Measurements from ENCODE around the gene UPK3BL1.
"Not testable (repeated sequence)": the region's sequence is repeated elsewhere in the genome, so short reads cannot be mapped to it uniquely, and the experiment has no call there.

The UPK3BL1 gene, protein sequence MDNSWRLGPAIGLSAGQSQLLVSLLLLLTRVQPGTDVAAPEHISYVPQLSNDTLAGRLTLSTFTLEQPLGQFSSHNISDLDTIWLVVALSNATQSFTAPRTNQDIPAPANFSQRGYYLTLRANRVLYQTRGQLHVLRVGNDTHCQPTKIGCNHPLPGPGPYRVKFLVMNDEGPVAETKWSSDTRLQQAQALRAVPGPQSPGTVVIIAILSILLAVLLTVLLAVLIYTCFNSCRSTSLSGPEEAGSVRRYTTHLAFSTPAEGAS

DNA sequence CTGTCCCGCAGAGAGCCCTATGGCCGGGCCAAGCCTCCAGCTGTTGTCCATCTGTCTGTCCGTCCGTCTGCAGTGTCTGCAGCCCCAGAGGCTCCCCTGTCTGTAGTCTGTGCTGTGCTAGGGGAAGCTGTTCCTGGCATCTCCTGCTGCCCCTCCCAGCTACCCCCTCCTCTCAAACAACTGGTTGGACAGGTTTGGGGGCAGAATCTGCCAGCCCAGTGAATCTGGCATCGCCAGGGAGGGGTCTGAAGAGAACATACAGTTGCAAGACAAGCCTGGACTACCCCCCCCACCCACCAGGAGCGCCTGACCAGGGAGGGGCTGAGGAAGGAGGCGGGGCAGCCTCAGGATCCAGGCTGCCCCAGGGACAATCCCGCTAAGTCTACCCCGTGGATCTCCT, at the start of gene UPK3BL1:
TSS of gene UPK3BL1 (minus strand) at position 101 of the 400 bp plus-strand sequence. CDS start at position 51, 50 bp downstream.
- not testable (repeated sequence) for DNase-seq (ENCODE audit: low read depth)

DNA sequence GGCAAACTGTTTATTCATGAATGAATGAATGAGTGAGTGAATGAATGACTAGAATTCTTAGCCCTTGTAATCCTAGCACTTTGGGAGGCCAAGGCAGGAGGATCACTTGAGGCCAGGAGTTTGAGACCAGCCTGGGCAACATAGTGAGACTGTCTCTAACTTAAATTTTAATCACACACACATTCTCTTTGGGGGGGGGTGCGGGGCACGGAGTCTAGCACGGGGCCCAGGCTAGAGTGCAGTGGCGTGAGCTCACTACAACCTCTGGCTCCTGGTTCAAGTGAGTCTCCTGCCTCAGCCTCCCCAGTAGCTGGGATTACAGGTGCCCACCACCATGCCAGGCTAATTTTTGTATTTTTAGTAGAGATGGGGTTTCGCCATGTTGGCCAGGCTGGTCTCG, 48.0 kb upstream of the UPK3BL1 start:
- not testable (repeated sequence) for DNase-seq (ENCODE audit: low read depth)

DNA sequence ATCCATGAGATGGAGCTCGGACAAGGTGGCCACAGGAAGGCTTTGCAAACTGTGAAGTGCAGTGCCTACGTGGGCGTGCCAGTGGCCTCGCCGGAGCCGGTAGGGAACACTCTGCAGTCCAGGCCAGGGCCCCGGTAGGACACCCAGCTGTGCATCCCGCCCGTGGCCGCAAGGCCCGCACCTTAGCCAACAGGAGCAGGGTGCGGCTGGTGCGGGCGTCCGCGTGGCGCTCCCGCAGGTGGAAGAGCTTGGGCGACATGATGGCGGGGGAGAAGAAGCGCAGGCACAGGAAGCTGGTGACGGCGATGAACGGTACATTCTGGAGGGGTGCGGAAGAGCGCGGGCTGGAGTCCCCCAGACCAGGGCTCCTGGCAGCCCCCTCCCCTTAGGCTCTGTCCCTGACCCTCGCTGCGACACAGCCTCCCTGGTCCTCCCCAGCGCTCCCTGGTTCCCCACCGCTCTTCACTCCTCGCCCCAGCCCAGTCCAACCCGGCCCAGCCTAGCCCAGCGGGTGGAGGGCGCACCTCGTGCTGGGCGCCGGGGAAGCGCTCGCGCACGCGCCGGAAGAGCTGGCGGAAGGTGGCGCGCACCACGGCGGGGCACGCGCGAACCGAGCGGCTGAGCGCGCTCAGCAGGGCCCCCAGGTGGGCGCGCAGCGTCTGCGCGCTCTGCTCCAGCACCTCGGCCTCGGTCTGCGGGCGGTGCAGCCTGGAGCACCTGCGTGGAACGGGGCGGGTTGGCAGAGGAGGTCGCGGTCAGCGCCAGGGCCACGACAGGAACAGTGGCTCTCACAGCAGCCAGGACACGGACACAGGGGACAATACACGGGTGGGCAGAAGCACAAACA, 47.1 kb upstream of the UPK3BL1 start:
- not testable (repeated sequence) for DNase-seq (ENCODE audit: low read depth)

DNA sequence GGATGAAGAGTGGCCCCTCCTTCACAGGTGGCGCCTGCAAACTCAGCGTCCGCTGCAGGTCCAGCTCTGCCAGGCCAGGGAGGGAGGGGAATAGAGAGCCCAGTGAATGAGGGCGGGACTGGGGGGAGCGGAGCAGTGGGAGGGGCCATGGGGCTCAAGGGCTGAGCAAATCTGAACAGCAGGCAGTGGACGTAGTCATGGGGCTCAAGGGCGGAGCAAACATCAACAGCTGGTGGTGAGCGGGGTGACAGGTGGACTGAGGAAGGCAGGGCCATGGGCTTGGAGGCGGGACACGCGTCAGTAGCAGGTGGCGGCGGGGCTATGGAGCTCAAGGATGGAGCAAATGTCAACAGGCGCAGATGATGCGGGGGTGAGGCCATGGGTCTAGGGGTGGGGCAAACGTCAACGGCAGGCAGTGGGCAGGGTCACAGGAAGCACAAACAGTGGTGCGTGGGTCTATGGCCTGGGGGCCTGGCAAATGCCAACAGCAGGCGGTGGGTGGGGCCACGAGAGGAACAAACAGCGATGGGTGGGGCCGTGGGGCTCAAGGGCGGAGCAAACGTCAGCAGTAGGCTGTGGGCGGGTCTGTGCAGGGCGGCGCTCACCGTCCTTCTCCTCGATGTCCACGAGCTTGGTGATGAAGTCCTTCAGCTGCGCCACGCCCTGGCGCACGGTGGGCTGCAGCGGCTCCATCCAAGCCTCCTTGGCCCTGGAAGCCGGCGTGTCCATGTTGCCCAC, 45.9 kb upstream of the UPK3BL1 start:
- not testable (repeated sequence) for DNase-seq (ENCODE audit: low read depth)

DNA sequence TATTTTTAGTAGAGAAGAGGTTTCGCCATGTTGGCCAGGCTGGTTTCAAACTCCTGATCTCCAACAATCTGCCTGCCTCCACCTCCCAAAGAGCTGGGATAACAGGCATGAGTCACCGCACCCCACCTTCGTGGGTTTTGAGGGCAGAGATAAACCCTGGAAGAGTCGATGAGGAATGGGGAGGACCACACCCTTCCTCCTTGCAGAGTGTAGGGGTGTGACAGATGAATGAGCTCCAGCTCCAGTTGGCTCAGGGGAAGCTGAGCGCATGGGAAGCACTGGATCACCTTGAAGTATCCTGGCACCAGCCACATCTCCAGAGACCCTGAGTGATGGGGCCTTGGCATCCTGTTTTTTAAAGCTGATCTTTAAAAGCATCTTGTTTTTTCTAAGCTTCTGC, 40.0 kb upstream of the UPK3BL1 start:
- not testable (repeated sequence) for DNase-seq (ENCODE audit: low read depth)

DNA sequence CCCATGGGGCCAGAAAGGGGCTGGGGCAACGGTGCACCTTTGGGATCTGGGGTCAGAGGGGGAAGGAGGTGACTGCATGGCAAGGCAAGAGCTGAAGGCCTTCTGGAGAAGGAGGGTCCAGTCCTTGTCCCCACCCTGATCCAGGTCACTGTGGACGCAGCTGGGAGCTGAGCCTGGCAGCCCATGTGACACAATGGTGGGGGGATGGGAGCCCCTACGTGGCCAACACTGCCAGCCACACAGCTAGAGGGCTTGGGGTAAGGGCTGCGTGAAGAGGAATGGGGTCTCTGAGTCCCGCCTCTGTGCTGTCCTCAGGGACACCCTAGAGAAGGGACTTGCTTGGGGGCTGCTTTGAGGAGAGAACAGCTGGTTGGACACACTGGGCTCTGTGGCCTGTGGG, 38.2 kb upstream of the UPK3BL1 start:
- not testable (repeated sequence) for DNase-seq (ENCODE audit: low read depth)

DNA sequence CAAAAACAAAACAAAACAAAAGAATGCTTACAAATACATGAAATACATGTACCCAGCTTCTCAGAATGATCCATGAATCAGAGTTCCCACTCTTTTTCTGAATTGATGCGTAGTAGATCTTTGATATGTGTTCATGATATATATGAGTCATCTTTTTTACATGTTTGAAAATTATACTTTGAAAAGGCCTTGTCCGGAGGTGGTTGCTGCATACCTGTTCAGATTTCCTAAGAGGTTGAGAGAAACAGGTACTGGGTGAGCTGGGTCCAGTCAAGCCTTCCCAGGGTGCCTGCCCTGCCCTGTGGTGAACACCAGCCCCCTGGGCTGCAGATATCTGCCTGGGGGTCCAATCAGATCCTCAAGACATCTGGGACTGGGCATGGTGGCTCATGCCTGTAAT, 33.0 kb upstream of the UPK3BL1 start:
- DNase-seq (ENCODE audit: low read depth), result not testable (repeated sequence)

DNA sequence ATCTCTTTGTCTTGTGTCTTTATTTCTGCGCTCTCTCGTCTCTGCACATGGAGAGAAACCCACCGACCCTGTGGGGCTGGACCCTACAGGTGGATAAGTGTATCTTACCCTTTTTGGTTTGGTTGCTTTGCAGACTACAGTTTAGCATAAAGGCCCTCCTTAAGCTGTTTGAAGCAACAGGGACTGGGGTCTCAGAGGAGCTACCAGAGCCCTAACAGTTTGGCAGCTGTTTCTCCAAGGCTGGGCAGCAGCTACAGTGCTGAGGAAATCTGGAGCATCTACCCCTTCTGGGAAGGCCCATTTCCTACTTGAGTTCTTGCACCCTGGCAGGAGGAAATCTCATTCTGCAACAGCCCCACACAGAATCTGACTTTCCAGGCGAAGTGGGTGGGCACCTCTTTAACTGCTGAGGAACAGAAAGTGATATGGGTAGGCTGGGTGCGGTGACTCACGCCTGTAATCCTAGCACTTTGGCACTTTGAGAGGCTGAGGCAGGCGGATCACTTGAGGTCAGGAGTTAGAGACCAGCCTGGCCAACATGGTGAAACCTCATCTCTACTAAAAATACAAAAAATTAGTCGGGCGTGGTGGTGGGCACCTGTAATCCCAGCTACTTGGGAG, 31.0 kb upstream of the UPK3BL1 start:
- DNase-seq (ENCODE audit: low read depth), result not testable (repeated sequence)

DNA sequence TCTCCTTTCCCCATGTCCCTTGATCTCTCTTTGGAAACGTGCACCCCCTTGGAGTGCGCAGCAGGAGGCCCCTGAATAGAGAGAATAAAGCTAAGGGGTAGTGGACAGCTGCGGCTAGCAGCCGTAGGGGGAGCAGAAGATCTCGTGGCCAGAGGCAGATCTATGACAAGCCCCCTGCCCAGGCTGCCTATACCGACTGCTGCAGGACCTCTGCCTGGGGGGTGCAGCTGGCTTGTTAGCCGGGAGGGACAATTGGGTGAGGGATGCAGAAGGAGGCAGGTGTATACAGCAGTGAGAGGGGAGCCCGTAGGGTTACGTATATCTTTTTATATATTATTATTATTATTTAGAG, 29.3 kb upstream of the UPK3BL1 start:
- DNase-seq (ENCODE audit: low read depth), result not testable (repeated sequence)

DNA sequence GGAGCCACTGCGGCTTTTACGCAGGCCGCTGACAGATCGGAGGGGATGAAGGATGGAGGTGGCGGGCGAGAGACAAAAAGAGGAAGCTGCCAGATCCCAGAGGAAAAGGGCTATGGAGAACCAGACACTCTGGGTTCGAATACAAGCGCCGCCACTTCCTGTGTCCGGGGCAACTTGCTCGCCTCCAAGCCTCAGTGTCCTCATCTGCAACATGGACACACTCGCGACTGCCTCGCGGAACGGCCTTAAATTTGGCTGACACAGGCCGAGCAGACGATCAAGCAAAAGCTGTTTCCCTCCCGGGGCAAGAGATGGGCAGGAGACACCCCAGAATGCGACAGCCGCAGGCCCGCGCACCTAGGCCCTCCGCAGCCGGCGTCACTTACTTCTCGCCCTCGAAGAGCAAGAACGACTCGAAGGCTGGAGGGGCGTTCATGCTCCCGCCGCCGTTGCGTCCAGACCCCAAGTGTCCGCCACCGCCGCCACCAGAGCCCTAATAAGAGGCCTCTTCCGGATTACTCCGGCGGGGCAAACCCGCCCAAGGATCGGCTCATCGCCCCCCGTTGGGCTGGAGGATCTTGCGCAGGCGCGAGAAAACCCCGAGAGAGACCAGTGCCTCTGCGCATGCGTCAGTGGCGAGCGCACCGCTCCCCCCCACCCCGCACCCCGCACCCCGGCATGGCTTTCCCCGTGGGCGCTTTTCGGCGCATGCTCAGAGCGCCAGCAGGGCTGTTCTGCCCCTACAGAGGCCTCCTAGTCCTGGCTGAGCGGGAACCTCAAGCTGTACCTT, 28.8 kb upstream of the UPK3BL1 start, which contains the start of gene POLR2J2:
TSS of gene POLR2J2 (minus strand) at position 498 of the 790 bp plus-strand sequence. CDS start at position 436, 62 bp downstream.
- DNase-seq (ENCODE audit: low read depth), result peak; percentile 13

DNA sequence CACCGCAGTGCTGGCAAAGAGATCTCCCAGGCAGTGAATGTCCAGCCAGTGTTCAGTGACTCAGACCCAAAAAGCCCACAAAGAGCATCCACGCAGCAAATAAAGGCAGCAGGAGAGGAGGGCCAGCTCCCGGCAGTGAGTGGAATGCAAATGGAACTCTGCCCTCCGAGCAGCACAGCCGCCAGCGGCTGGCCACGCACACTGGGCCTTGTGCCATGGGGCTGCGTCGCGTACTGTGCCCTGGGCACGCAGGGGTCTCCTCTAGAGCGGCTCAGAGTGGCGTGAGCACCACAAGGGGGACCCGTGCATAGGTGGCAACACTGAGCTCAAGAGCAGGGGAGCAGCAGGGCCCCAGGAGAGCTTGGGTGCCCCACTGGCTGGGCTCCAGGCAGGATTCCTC, 24.9 kb upstream of the UPK3BL1 start:
- DNase-seq (ENCODE audit: low read depth), result not testable (repeated sequence)

DNA sequence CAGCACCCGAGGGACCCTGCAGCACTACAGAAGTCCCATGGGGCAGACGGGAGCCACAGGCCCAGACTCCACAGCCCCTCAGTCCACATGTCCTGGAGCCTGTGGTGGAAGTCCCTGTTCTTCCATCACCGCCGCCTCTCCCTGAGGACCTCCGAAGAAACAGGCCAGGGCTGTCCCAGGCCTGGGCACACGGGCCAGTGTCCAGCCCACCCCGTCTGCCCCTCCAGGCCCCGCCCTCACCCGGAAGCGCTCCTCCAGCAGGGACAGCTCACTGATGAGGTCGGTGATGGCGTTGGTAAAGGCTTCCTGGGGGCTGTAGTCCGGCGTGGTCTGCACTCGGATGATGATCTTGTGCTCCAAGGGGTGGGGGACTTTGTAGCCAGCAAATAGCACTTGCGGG, 24.3 kb upstream of the UPK3BL1 start:
- DNase-seq (ENCODE audit: low read depth), result not testable (repeated sequence)

DNA sequence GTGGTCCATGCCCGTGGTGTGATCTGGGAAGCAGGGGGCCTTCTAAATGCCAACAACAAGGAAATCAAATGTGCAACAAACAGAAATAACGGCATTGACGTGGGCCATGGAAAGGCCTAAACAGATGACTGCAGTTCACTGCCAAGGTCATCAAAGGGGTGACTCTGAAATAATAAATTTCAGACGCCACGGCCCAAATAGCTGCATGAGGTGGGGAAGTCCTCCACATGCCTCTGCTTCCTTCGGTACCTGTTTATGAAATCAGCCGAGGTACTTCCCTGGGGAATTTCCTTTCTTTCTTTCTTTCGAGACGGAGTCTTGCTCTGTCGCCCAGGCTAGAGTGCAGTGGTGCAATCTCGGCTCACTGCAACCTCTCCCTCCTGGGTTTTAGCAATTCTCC, 22.2 kb upstream of the UPK3BL1 start:
- DNase-seq (ENCODE audit: low read depth), result not testable (repeated sequence)

DNA sequence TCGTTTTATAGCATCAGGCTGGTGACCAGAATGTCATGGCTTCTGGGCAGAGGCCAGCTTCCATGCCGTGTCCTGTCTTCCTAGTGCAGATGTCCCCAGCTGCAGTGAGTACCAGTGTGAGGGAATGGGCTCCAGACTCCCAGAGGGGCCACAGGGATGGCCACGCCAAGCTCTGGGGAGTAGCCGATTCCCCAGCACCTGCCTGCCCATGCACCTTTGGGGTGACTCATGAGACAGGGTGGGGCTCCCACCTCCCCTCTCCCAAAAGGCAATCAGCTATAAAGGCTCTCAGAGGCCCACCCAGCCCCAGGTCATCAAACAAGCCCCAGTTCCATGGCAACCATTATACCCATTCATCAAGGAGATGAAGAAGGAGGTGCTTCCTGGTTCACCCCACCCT, 7.3 kb upstream of the UPK3BL1 start, which contains the start of gene SPDYE2B:
TSS of gene SPDYE2B (plus strand) at position 396 of the 400 bp plus-strand sequence. CDS start 2,030 bp downstream, outside the sequence.
- DNase-seq (ENCODE audit: low read depth), result not testable (repeated sequence)

DNA sequence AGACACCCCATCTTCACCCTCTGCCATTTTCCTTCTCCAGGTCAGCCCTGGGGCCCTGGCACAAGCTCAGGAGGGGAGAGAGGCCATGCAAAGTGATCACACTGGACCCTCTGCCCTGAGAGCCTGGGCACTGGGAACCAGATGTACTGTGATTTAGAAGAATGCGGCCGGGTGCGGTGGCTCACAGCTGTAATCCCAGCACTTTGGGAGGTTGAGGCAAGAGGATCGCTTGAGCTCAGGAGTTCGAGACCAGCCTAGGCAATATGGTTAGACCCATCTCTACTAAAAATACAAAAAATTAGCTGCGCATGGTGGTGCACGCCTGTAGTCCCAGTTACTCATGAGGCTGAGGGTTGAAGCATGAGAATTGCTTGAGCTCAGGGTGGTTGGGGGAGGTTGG, 5.2 kb upstream of the UPK3BL1 start:
- DNase-seq (ENCODE audit: low read depth), result not testable (repeated sequence)

DNA sequence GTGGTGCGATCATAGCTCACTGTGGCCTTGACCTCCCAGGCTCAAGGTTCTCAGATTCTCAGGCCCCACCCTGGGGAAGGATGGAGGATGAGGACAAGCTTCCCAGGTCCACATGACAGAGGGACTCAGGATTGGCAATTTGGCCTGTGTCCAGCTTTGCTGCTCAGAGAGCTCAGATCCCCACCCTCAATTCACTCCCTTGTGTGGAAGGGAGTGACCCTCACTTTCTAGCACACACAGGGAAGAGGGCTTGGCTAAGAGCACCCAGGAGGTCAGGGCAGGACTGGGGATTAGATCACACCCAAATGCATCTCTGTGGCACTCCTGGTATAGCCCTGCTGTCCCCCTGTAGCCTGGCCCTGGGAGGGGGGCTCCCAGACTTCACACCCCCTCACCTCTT, 813 bp upstream of the UPK3BL1 start:
- DNase-seq (ENCODE audit: low read depth), result not testable (repeated sequence)

DNA sequence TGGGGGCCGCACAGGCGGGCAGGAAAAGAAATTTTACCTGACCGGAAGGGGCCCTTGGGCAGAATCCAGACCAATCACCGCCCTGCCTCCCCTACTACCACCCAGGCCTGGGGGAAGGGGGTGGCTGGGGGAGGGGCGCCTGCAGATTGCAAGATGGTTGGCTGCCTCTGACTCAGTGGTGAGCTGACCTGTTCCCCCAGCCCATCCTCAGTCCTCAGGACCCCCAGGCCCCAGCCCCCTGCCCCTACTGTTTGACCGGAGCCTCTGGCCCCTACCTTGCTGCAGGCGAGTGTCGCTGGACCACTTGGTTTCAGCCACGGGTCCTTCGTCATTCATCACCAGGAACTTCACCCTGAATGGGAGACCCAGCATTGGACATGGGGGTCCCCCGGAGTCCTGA, 3.7 kb downstream of the UPK3BL1 start:
- not testable (repeated sequence) for DNase-seq (ENCODE audit: low read depth)

DNA sequence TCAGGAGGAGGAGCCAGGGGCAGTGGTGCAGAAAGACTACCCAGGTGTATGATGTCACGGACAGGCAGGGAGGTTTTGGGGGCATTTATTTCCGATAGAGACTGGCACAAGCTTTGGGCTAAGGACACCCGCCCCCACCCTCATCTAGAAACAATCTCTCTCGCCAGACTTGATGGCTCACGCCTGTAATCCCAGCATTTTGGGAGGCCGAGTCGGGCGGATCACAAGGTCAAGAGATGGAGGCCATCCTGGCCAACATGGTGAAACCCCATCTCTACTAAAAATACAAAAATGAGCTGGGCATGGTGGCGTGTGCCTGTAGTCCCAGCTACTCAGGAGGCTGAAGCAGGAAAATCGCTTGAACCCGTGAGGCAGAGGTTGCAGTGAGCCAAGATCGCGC, 5.6 kb downstream of the UPK3BL1 start:
- not testable (repeated sequence) for DNase-seq (ENCODE audit: low read depth)

DNA sequence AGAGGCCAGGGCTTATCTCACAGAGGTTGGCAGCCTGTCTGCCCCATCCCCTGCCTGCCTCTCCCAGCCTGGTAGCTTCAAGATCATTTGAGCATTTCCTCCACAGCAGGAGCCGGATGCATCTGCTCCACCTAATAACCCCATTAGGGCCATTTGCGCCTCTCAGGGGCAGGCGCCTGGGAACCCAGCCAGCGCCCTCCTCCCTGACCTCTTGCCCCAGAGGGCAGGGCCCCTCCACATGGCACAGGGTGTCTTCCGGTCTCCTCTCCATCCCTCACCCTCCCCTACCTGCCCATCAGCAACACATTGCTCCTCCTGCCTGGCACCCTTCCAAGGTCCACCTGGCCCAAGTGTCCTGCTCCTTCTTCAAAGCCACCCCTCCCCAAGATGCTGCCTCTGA, 7.2 kb downstream of the UPK3BL1 start:
- DNase-seq (ENCODE audit: low read depth), result not testable (repeated sequence)

DNA sequence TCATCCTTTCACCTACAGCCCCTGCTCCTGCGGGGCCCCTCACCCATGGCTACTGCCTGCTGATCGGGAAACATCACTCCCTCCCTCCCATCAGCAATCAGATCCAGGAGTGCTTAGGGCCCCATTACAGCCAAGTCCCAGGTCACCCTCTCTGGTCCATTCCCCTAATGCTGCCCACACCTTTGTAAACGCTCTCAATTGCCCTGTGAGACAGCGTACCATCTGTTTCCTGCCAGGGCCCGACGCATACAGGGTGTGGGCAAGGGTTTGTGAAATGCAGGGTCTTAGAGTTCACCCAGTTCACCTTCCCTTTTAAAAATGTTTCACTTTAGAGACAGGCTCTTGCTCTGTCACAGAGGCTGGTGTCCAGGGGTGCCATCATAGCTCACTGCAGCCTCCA, 8.3 kb downstream of the UPK3BL1 start:
- not testable (repeated sequence) for DNase-seq (ENCODE audit: low read depth)

DNA sequence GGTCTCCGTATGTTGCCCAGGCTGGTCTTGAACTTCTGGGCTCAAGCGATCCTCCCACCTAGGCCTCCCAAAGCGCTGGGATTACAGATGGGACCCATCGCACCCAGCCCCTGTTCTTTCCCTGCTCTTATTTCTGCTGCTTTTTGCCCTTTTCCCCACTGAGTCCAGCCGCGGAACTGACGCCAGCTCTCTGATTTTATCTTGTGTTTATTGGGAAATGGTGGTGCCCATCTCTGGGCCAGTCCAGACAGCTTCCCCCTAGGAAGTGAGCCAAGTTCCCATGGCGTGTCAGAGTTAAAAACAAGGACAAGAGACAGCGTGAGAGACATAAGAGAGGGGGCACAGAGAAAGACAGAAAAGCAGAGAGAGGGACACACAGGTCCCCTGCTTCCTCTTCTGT, 12.0 kb downstream of the UPK3BL1 start:
- DNase-seq (ENCODE audit: low read depth), result not testable (repeated sequence)
